HEK293 (cell line): Measurements from ENCODE around the gene VRTN.

Experiments
- CTCF ChIA-PET: fragments of 350-600 bp; formaldehyde crosslinking; extraction: SDS; loops from one replicate; lab custom pipeline; 2021; ENCODE audit warnings: antibody characterized with exemption; lab: Yijun Ruan, JAX
- POLR2A ChIA-PET: fragments of 300-600 bp; formaldehyde crosslinking; extraction: SDS; loops from one replicate; lab custom pipeline; 2020; ENCODE audit warnings: antibody characterized with exemption, inconsistent platforms; lab: Yijun Ruan, JAX
- H3K27ac ChIP-seq: fragments of 200-500 bp; sonication (Bioruptor generic); 2 replicates; pipeline ENCODE4 v1.5.1; 2014; ENCODE audit warnings: low read depth, low read length, control low read depth, inconsistent platforms; ENCODE audit errors: extremely low read depth
- H3K36me3 ChIP-seq, 2 experiments: fragments of 200-500 bp in 1 of 2; sonication (Bioruptor generic) in 1 of 2; 1 replicate in 1 of 2; 2 replicates in 1 of 2; pipeline ENCODE4 v1.5.1; 2014 to 2017; ENCODE audit warnings: inconsistent platforms in 2 of 2, low read length in 2 of 2; ENCODE audit not compliant: control insufficient read depth in 2 of 2, insufficient read depth in 1 of 2
- H3K4me1 ChIP-seq: fragments of 200-500 bp; sonication (Bioruptor generic); 2 replicates; pipeline ENCODE4 v1.5.1; 2014; ENCODE audit warnings: mild to moderate bottlenecking, low read length, inconsistent platforms; ENCODE audit not compliant: control insufficient read depth, insufficient read depth
- H3K4me3 ChIP-seq: 2 replicates; pipeline ENCODE4 v1.5.1; 2011; ENCODE audit warnings: low read depth, mild to moderate bottlenecking, control low read depth, low read length, moderate library complexity
- H3K9me3 ChIP-seq: fragments of 200-500 bp; sonication (Bioruptor generic); 2 replicates; pipeline ENCODE4 v1.5.1; 2014; ENCODE audit warnings: low read depth, low read length, inconsistent platforms; ENCODE audit not compliant: control insufficient read depth, insufficient read depth
- CTCF ChIP-seq: fragments of 450-650 bp; formaldehyde crosslinking; IDR thresholded peaks from 2 replicates; pipeline ENCODE4 v1.5.1; 2016; ENCODE audit warnings: missing biosample characterization, missing genetic modification characterization
- GLI2 ChIP-seq: fragments of 450-650 bp; formaldehyde crosslinking; IDR thresholded peaks from 2 replicates; pipeline ENCODE4; 2017; ENCODE audit warnings: missing biosample characterization, missing genetic modification characterization, low read depth, borderline replicate concordance
- GLIS2 ChIP-seq: fragments of 450-650 bp; formaldehyde crosslinking; IDR thresholded peaks from 2 replicates; pipeline ENCODE4 v1.5.1; 2016; ENCODE audit warnings: missing biosample characterization, missing genetic modification characterization
- HOXD13 ChIP-seq: sonication (generic); formaldehyde crosslinking; IDR thresholded peaks from 2 replicates; pipeline ENCODE4 v1.8.0; 2022; ENCODE audit warnings: missing genetic modification reagents, borderline replicate concordance
- KLF10 ChIP-seq: fragments of 450-650 bp; IDR thresholded peaks from 2 replicates; pipeline ENCODE4 v1.5.1; 2018; ENCODE audit warnings: missing biosample characterization, mild to moderate bottlenecking, missing genetic modification characterization
- PRDM1 ChIP-seq: fragments of 450-650 bp; formaldehyde crosslinking; IDR thresholded peaks from 2 replicates; pipeline ENCODE4; 2016; ENCODE audit warnings: missing biosample characterization, missing genetic modification characterization
- TCF7L2 ChIP-seq: IDR thresholded peaks from 2 replicates; pipeline ENCODE4 v1.6.1; 2011; ENCODE audit warnings: low read depth, mild to moderate bottlenecking, inconsistent platforms, low read length, moderate library complexity, borderline replicate concordance
- ZBTB10 ChIP-seq: fragments of 450-650 bp; formaldehyde crosslinking; IDR thresholded peaks from 2 replicates; pipeline ENCODE4 v1.5.1; 2016; ENCODE audit warnings: missing biosample characterization, missing genetic modification characterization
- ZBTB48 ChIP-seq: fragments of 450-650 bp; formaldehyde crosslinking; IDR thresholded peaks from 2 replicates; pipeline ENCODE4 v1.5.1; 2016; ENCODE audit warnings: missing biosample characterization, missing genetic modification characterization
- ZEB2 ChIP-seq: fragments of 450-650 bp; formaldehyde crosslinking; IDR thresholded peaks from 2 replicates; pipeline ENCODE4 v1.5.1; 2016; ENCODE audit warnings: missing biosample characterization, missing genetic modification characterization
- ZNF132 ChIP-seq: fragments of 450-650 bp; formaldehyde crosslinking; IDR thresholded peaks from 2 replicates; pipeline ENCODE4 v1.5.1; 2017; ENCODE audit warnings: missing biosample characterization, missing genetic modification characterization, borderline replicate concordance
- ZNF248 ChIP-seq: fragments of 450-650 bp; formaldehyde crosslinking; IDR thresholded peaks from 2 replicates; pipeline ENCODE4 v1.5.1; 2017; ENCODE audit warnings: missing biosample characterization, missing genetic modification characterization
- ZNF302 ChIP-seq: fragments of 450-650 bp; formaldehyde crosslinking; IDR thresholded peaks from 2 replicates; pipeline ENCODE4 v1.5.1; 2016; ENCODE audit warnings: missing biosample characterization, missing genetic modification characterization, low read depth
- ZNF311 ChIP-seq: fragments of 450-650 bp; formaldehyde crosslinking; IDR thresholded peaks from 2 replicates; pipeline ENCODE4 v1.5.1; 2017; ENCODE audit warnings: missing biosample characterization, missing genetic modification characterization, borderline replicate concordance
- ZNF350 ChIP-seq: fragments of 450-650 bp; formaldehyde crosslinking; IDR thresholded peaks from 2 replicates; pipeline ENCODE4 v1.5.0; 2017; ENCODE audit warnings: missing biosample characterization, mild to moderate bottlenecking, missing genetic modification characterization
- ZNF37A ChIP-seq: fragments of 450-650 bp; IDR thresholded peaks from 2 replicates; pipeline ENCODE4 v1.5.1; 2018; ENCODE audit warnings: missing biosample characterization, missing genetic modification characterization
- ZNF426 ChIP-seq: fragments of 450-650 bp; formaldehyde crosslinking; IDR thresholded peaks from 2 replicates; pipeline ENCODE4 v1.5.1; 2017; ENCODE audit warnings: missing biosample characterization, missing genetic modification characterization, mild to moderate bottlenecking, inconsistent platforms, moderate library complexity
- ZNF560 ChIP-seq: fragments of 450-650 bp; formaldehyde crosslinking; IDR thresholded peaks from 2 replicates; pipeline ENCODE4 v1.5.1; 2017; ENCODE audit warnings: missing biosample characterization, missing genetic modification characterization, borderline replicate concordance
- ZNF629 ChIP-seq: fragments of 450-650 bp; formaldehyde crosslinking; IDR thresholded peaks from 2 replicates; pipeline ENCODE4 v1.5.1; 2017; ENCODE audit warnings: missing biosample characterization, missing genetic modification characterization
- ZNF704 ChIP-seq: fragments of 450-650 bp; formaldehyde crosslinking; IDR thresholded peaks from 2 replicates; pipeline ENCODE4 v1.5.1; 2016; ENCODE audit warnings: missing biosample characterization, missing genetic modification characterization
- ZNF707 ChIP-seq: fragments of 450-650 bp; formaldehyde crosslinking; IDR thresholded peaks from 2 replicates; pipeline ENCODE4 v1.5.1; 2016; ENCODE audit warnings: missing biosample characterization, missing genetic modification characterization
- ZNF791 ChIP-seq: fragments of 450-650 bp; formaldehyde crosslinking; IDR thresholded peaks from 2 replicates; pipeline ENCODE4 v1.5.1; 2016; ENCODE audit warnings: missing biosample characterization, missing genetic modification characterization
- ZNF792 ChIP-seq: fragments of 450-650 bp; formaldehyde crosslinking; IDR thresholded peaks from 2 replicates; pipeline ENCODE4 v1.5.1; 2016; ENCODE audit warnings: missing biosample characterization, missing genetic modification characterization
- TF ChIP-seq, protein P1 (sequence below): fragments of 450-650 bp; formaldehyde crosslinking; IDR thresholded peaks from 2 replicates; pipeline ENCODE4 v1.5.1; 2016; ENCODE audit warnings: missing biosample characterization, missing genetic modification characterization
- TF ChIP-seq, protein P2 (sequence below): fragments of 450-650 bp; formaldehyde crosslinking; IDR thresholded peaks from 2 replicates; pipeline ENCODE4 v1.5.1; 2016; ENCODE audit warnings: missing biosample characterization, missing genetic modification characterization

The VRTN gene

GRCh38 chr14:74348735-74349463 is 628 bp downstream of the VRTN start:
- CTCF ChIA-PET = interaction anchor here (0.5 to 0.7 kb wide), 3 partner anchors 88 to 225 kb away, joined by 3 read pairs; no protein-coding TSS in a partner anchor
- no peak for TF ChIP-seq ZNF707 (tag by site-specific recombination)
- TF ChIP-seq ZNF704 (tag by site-specific recombination) = no peak
- no peak for TF ChIP-seq ZNF311 (tag by site-specific recombination)
- no peak for TF ChIP-seq HOXD13 (CRISPR knock-in tag)
- TF ChIP-seq ZNF350 (tag by site-specific recombination) = no peak
- TF ChIP-seq ZNF302 (tag by site-specific recombination) = no peak
- TF ChIP-seq, protein P1, sequence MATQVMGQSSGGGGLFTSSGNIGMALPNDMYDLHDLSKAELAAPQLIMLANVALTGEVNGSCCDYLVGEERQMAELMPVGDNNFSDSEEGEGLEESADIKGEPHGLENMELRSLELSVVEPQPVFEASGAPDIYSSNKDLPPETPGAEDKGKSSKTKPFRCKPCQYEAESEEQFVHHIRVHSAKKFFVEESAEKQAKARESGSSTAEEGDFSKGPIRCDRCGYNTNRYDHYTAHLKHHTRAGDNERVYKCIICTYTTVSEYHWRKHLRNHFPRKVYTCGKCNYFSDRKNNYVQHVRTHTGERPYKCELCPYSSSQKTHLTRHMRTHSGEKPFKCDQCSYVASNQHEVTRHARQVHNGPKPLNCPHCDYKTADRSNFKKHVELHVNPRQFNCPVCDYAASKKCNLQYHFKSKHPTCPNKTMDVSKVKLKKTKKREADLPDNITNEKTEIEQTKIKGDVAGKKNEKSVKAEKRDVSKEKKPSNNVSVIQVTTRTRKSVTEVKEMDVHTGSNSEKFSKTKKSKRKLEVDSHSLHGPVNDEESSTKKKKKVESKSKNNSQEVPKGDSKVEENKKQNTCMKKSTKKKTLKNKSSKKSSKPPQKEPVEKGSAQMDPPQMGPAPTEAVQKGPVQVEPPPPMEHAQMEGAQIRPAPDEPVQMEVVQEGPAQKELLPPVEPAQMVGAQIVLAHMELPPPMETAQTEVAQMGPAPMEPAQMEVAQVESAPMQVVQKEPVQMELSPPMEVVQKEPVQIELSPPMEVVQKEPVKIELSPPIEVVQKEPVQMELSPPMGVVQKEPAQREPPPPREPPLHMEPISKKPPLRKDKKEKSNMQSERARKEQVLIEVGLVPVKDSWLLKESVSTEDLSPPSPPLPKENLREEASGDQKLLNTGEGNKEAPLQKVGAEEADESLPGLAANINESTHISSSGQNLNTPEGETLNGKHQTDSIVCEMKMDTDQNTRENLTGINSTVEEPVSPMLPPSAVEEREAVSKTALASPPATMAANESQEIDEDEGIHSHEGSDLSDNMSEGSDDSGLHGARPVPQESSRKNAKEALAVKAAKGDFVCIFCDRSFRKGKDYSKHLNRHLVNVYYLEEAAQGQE = no peak
- TF ChIP-seq ZNF629 = no peak
- no peak for TF ChIP-seq ZNF248 (tag by site-specific recombination)
- TF ChIP-seq ZBTB48 (tag by site-specific recombination) = no peak
- TF ChIP-seq, protein P2, sequence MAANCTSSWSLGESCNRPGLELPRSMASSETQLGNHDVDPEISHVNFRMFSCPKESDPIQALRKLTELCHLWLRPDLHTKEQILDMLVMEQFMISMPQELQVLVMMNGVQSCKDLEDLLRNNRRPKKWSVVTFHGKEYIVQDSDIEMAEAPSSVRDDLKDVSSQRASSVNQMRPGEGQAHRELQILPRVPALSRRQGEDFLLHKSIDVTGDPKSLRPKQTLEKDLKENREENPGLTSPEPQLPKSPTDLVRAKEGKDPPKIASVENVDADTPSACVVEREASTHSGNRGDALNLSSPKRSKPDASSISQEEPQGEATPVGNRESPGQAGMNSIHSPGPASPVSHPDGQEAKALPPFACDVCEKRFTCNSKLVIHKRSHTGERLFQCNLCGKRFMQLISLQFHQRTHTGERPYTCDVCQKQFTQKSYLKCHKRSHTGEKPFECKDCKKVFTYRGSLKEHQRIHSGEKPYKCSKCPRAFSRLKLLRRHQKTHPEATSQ (tag by site-specific recombination) = no peak
- TF ChIP-seq TCF7L2 = no peak
- no peak for TF ChIP-seq GLIS2
- no peak for TF ChIP-seq ZNF37A (tag by site-specific recombination)
- TF ChIP-seq CTCF (tag by site-specific recombination) = no peak
- no peak for TF ChIP-seq ZNF426
- no peak for TF ChIP-seq GLI2 (tag by site-specific recombination)
- TF ChIP-seq, all 188 proteins: peak for 0
- POLR2A ChIA-PET = no interaction called here

DNA sequence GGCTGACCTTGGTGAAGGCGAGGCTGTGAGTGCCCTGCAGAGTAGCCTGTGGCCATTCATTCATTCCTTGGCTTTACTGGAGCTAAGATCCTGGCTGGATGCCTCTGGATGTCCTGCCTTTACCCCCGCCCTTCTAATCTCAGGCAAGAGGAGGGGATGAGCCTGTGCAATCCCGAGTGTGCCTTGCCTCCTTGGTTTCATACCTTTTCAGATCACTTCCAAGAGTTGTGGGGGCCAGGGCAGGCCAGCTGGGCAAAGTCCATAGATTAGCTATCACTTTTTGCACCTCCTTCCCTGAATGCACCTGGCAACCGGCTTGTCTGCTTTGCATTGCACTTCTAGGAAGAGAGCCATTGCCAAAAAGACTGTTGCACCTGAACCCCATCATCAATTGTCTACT is 1.5 kb downstream of the VRTN start:
- POLR2A ChIA-PET = no interaction called here
- Histone ChIP-seq H3K4me1 (peaks cover 5% of the 10 kb centered on the region; the same call in 1 of the 2 replicates), H3K36me3 (no peaks in the 10 kb centered on the region), H3K9me3 (no peaks in the 10 kb centered on the region), H3K4me3 (no peak overlapping the region)
- CTCF ChIA-PET = interaction anchor here (0.5 kb wide), 1 partner anchor 87 kb away, joined by 3 read pairs; no protein-coding TSS in a partner anchor
- TF ChIP-seq ZNF560 (tag by site-specific recombination) (no peak), ZEB2 (tag by site-specific recombination) (no peak), ZNF791 (tag by site-specific recombination) (no peak), PRDM1 (tag by site-specific recombination) (no peak), ZNF707 (tag by site-specific recombination) (no peak), ZBTB10 (tag by site-specific recombination) (no peak), ZNF792 (tag by site-specific recombination) (no peak), KLF10 (tag by site-specific recombination) (no peak), ZNF132 (tag by site-specific recombination) (no peak)
- TF ChIP-seq, all 188 proteins: peak for 0
- H3K27ac ChIP-seq = no peak overlapping the region

More at GRCh38 chr14:74348735-74349463, 628 bp downstream of the VRTN start:
- Histone ChIP-seq H3K9me3 (no peaks in the 10 kb centered on the region), H3K36me3 (no peaks in the 10 kb centered on the region), H3K4me3 (no peak overlapping the region), H3K4me1 (peaks cover 5% of the 10 kb centered on the region; the same call in 1 of the 2 replicates), H3K27ac (no peak overlapping the region)
